GM12878 (cell line): ENCODE results near the gene HS6ST3.

ENCODE experiments used
- DPF2 ChIP-seq: fragments of 450-650 bp; IDR thresholded peaks from 2 replicates; pipeline ENCODE4 v1.6.1; 2017; ENCODE audit warnings: mild to moderate bottlenecking
- MTA3 ChIP-seq: IDR thresholded peaks from 2 replicates; pipeline ENCODE4 v1.6.1; 2012; ENCODE audit warnings: low read length, inconsistent platforms, borderline replicate concordance
- NFYA ChIP-seq: IDR thresholded peaks from 2 replicates; pipeline ENCODE4 v1.6.1; 2011; ENCODE audit warnings: low read depth, mild to moderate bottlenecking, low read length, improper control_type of control experiment, borderline replicate concordance
- ZNF24 ChIP-seq: fragments of 450-650 bp; IDR thresholded peaks from 2 replicates; pipeline ENCODE4 v1.6.1; 2017; ENCODE audit warnings: antibody characterized with exemption, mild to moderate bottlenecking
- TF ChIP-seq, protein P1 (sequence below): IDR thresholded peaks from 2 replicates; pipeline ENCODE4 v1.6.1; 2012; ENCODE audit warnings: mild to moderate bottlenecking, low read depth, low read length
- TF ChIP-seq, protein P2 (sequence below): fragments of 450-650 bp; IDR thresholded peaks from 2 replicates; pipeline ENCODE4 v1.6.1; 2016; ENCODE audit warnings: mild to moderate bottlenecking, moderate library complexity, borderline replicate concordance

- TF ChIP-seq ZNF24 = no peak
- TF ChIP-seq MTA3 = no peak
- TF ChIP-seq, protein P1, sequence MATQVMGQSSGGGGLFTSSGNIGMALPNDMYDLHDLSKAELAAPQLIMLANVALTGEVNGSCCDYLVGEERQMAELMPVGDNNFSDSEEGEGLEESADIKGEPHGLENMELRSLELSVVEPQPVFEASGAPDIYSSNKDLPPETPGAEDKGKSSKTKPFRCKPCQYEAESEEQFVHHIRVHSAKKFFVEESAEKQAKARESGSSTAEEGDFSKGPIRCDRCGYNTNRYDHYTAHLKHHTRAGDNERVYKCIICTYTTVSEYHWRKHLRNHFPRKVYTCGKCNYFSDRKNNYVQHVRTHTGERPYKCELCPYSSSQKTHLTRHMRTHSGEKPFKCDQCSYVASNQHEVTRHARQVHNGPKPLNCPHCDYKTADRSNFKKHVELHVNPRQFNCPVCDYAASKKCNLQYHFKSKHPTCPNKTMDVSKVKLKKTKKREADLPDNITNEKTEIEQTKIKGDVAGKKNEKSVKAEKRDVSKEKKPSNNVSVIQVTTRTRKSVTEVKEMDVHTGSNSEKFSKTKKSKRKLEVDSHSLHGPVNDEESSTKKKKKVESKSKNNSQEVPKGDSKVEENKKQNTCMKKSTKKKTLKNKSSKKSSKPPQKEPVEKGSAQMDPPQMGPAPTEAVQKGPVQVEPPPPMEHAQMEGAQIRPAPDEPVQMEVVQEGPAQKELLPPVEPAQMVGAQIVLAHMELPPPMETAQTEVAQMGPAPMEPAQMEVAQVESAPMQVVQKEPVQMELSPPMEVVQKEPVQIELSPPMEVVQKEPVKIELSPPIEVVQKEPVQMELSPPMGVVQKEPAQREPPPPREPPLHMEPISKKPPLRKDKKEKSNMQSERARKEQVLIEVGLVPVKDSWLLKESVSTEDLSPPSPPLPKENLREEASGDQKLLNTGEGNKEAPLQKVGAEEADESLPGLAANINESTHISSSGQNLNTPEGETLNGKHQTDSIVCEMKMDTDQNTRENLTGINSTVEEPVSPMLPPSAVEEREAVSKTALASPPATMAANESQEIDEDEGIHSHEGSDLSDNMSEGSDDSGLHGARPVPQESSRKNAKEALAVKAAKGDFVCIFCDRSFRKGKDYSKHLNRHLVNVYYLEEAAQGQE = no peak
- TF ChIP-seq NFYA = no peak
- TF ChIP-seq, protein P2, sequence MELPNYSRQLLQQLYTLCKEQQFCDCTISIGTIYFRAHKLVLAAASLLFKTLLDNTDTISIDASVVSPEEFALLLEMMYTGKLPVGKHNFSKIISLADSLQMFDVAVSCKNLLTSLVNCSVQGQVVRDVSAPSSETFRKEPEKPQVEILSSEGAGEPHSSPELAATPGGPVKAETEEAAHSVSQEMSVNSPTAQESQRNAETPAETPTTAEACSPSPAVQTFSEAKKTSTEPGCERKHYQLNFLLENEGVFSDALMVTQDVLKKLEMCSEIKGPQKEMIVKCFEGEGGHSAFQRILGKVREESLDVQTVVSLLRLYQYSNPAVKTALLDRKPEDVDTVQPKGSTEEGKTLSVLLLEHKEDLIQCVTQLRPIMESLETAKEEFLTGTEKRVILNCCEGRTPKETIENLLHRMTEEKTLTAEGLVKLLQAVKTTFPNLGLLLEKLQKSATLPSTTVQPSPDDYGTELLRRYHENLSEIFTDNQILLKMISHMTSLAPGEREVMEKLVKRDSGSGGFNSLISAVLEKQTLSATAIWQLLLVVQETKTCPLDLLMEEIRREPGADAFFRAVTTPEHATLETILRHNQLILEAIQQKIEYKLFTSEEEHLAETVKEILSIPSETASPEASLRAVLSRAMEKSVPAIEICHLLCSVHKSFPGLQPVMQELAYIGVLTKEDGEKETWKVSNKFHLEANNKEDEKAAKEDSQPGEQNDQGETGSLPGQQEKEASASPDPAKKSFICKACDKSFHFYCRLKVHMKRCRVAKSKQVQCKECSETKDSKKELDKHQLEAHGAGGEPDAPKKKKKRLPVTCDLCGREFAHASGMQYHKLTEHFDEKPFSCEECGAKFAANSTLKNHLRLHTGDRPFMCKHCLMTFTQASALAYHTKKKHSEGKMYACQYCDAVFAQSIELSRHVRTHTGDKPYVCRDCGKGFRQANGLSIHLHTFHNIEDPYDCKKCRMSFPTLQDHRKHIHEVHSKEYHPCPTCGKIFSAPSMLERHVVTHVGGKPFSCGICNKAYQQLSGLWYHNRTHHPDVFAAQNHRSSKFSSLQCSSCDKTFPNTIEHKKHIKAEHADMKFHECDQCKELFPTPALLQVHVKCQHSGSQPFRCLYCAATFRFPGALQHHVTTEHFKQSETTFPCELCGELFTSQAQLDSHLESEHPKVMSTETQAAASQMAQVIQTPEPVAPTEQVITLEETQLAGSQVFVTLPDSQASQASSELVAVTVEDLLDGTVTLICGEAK = no peak
- TF ChIP-seq DPF2 = no peak
Measured at GRCh38 chr13:96178759-96179158, 88.9 kb downstream of the HS6ST3 start.
